Cerebellar nuclear complex (tissue), 1 donor: ENCODE measurements around the gene DLL1.

Source experiments
- DNase-seq, 2 experiments: peaks; one replicate each; lab custom pipeline; 2025; lab: John Stamatoyannopoulos, UW

Gene DLL1

DNA sequence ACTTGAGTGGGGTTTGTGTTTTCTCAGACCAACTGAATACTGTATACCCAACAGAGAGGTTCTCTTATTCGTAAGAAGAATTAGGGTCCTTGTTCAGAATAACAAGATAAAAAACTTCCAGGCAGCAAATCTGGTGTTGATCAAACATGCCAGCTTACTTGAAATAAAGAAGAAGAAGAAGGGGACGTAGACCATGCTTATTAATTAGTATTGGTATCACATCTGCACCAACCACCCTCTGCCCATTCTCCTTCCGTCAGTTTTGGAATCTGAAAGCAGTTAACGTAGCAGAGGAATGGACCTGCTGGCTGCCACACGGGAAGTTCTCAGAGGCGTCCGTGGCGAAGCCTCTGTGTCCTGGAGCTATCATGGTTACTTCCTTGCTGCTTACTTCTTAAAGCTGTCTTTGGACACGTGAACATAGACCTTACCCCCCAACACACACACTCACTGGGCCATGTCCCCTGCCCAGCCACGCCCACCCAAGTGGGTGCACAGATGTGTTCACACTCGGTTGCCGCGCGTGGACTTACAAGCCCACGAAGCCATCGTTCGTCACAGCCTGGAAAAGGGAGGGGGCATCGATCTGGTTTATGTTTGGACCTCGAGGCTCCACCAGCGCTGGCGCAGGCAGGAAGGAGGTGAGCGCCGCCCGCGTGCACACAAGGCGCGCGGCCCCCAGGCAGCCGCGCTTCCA, 4.1 kb upstream of the DLL1 start:
- DNase-seq: no peak

DNA sequence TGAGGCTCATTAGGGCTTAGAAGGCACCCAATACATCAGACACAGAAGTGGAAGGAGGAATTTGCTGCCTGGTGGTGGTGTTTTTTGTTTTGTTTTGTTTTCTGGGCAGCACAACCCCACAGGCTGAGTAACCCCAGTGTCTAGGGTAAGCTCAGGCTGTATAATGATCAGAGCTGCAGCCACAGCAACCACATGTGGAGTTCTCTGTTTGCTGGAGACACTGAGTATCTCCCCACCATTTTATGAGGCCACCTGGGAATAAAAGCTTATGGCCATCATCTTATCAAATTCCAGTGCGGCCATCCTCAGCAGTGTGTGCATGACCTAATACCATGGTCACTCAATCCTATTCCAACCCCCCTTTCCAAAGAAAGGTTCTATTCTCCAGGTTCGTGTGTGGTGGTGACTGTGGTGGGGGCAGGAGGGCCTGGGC, 3.4 kb upstream of the DLL1 start:
- no peak for DNase-seq

DNA sequence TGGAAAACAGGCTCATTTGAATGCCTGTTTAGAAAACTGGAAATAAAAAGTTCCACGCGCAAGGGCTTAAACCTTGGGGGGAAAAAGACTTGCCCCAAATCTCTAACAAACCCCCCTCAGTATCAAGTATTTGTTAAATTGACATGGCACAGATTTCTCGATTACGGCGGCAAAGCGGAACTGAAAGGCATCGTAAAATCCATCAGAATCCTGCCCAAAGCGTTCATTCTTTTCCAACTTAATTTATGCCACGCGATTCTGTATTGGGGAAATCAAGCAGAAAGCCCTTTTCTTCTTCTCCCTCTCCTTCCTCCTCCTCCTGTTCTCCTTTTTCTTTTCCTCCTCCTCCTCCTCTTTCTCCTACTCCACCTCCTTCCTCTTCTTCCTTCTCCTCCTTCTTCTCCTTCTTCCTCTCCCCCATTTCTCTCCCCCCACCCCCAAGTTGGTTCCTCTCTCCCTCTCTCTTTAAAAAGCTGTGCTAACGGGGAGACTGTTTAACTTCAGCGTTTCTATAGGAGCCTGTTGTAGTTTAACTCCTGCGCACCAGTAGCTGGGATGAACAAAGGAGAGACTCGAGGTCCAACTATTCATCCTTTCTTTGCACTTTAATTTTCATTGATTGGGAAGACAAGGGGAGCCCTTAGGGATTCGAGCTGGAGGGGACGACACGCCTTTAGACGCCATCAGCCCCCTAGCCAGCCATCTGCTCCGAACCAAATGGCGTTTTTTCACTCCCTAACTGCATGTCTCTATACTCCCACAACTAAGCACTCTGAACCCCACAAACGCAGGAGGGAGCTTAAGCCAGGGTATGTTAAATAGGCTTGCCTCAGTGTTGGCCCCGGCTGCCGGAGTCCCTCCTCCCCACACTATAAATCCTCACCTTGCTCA, 2.7 kb upstream of the DLL1 start:
- DNase-seq: no peak

DNA sequence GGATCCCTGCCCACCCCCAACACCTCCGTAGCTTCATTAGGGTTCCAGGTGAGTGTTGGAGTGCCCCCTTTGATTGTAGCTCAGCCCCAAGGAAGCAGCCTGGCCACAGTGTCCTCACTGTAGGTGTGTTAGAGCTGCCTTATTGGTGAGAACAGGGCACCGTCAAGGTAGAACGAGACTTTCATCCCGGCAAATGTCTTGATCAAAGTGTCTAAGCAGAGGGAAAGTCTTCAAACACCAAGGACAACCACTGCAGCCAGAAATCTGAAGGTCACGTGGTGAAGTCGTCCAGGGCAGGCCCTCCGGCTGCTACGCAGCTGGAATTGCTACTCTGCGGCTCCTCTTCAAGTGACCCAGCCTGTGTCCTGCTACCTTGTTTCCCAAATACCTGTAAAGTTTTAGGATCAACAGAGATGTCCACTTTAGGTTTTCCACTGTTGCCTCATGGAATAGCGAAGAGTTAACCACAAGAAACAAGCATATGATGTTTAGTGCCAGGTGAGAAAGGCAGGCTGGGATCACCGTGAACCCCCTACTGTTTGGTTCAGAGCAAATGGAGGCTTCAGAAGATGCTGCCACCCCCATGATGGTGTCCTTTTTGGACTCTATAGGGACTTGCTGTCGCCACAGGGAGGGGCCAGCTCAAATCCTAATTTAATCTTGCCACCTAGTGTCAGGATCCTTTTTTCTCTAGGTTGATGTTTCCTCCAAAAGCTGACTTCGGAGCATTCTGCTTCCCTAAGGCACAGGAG, 1.7 kb upstream of the DLL1 start:
- no peak for DNase-seq

DNA sequence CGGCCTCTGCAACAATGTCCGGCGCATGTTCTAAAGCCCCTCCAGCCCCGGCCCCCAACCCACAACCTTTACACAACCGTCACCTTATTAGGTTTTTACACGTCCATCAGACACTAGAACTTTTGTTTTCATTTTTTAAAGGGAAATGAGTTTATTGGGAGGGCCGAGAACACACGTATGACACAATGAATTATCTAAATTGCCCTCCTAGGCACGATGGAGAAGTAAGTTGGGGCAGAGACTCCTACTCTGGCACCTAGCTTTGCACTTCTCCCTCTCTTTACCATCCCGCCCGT, 1.2 kb upstream of the DLL1 start:
- DNase-seq: no peak

DNA sequence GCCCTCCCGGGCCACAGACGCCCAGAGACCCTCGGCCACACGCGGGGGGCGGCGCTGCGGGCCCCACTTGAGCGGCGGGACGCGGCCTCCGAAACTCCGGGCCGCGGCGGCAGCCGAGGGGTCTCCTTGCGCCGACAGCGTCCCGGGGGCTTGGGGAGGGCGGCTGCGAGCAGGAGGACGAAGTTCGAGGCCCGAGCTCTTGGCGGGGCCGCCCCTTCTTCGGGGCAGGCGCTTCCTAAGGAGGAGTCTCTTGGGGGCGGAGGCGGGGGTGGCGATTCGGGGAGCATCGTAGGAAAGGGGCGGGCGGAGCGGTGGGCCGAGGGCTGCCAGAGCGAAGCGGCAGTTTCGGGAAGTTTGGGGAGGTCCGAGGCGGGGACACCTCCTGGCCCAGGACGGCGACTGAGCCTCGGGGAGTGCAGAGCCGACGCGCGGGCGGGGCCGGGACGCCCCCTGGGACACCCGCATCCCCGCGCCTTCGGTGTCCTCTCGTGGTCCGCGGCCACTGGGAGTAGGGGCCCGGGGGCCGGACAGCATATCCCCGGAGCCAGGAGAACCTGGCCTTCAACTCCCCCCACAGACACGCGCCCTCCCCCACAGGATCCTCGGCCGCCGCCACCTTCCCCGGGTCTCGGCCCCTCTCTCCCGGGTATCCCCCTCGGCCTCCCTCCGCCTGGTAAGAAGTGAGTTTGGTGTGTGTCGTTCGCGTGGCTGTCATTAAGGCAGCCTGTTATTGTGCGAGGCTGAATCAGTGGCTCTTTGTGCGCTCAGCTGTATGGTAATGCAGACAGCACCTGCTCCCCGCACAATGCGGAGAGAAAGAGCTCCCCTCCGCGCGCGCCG, 613 bp upstream of the DLL1 start:
- DNase-seq: no peak

DNA sequence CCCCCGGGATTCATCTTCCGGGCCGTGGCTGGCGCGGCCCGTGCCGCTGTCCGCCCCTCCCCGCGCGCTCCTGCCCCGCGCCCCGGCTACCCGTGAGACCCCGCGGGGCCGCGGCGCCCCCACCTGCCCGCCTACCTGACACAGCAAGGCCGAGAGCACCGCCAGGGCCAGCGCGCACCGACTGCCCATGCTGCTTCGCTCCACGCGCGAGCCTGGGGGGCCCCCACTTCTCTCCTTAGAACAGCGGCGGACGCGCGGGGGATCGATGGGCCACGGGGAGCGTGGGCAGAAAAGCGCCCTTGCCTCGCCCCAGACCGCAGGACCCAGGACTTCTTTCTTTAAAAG, 955 bp downstream of the DLL1 start:
- DNase-seq: no peak

DNA sequence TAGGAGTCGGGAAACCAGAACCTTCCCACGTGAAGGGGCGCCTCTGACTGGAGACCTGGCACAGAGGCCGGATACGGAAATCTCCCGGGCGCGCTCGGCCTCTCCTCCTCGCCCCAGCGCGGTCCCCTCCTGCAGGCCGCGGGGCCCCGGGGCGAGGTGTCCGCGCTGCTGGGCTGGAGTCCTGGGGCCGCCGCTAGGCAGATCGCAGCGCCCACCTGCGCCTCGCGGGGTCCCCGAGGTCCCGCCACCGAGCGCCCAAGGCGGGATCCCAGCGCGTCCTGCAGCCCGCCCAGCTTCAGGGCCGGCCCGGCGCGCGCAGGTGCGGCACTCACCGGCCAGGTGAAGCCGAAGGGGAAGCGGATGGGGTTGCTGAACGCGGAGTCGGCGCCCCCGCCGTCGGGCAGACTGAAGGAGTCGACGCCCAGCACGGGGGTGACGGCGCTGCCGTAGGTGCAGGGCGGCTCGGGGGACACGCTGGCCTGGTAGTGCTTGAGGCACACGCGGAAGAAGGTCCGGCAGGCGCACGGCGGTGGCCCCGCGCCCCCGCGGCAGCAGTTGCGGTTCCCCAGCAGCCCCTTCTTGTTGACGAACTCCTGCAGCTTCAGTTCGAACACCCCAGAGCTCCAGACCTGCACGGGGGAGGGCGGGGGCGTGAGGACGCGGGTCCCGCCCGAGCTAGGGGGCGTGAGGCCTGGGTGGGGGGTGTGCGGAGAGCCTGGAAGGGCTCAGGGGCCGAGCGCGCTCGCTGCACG, 1.5 kb downstream of the DLL1 start:
- DNase-seq: no peak

DNA sequence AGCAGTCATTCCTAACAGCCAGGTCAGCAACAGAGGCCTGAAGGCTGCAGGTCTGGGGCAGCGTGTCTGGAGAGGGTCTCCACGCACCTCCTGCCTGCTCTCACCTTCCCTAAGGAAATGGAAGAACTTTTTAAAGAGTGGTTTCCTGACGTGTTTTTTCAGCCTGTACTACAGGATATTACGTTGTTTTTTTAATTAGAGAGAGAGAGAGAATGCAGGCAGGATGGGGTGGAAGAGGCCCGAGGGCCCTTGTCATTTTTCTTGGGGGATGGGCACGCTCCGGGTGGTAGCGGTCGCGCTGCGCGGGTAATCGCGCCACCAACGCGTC, 2.1 kb downstream of the DLL1 start:
- no peak for DNase-seq

DNA sequence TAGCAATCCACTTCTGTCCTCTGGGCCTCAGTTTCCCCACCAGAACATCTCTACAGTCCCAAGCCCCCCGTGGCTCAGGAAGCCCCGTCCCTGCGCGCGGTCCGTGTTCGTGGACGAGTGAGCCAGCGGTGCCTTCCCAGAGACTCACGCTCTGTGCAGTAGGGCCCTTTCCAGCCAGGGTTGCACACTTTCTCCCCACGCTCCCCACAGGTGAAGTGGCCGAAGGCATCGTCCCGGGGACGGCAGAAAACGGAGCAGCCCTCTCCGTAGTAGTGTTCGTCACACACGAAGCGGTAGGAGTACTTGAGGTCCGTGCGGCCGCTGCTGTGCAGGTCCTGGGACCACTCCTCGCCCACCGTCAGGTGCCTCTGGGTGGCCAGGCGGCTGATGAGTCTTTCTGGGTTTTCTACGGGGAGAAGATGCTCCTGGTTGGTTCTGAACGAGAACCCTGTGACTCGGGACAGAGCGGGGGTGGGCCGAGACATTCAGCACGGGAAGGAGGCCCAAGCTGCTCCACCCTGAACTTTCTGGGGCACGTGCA, 2.7 kb downstream of the DLL1 start:
- DNase-seq: no peak

DNA sequence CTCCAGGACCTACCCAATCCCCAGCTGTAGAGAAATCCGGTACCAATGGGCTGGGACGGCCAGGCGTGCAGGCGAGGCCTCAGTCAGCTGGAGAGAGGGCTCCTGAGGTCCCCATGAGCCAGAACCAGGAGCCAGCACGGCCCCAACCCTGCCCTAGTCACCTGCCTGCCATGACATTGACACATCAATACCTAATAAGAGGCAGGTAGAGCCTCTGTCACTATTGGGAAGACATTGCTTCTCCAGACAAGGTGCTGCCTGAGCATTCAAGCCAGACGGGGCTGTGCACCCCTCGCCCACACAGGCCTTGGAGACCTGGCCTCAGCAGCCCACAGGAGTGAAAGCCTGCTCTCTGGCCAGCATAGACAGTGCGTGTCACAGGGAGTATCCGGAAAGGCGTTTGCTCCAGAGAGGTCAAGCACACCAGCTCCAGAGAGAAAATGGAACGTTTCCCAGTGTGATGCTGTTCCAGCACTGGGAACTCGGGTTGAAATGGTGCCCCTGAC, 3.5 kb downstream of the DLL1 start:
- DNase-seq: no peak

DNA sequence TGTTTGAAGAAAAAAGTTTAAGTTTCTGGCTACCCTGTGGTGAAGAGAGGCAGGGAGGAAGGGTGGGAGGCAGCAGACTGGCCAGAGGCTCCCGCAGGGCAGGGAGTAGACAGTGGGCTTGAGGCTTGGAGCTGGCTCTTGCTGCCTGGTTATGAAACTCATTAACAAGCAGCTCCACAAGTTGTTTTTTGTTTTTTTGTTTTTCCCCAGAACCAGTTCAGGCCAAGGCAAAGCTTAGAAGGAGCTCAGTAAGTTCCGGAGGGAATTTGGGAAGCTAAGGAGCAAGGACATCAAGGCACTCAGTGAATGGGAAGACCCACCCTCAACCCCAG, 4.0 kb downstream of the DLL1 start:
- no peak for DNase-seq

DNA sequence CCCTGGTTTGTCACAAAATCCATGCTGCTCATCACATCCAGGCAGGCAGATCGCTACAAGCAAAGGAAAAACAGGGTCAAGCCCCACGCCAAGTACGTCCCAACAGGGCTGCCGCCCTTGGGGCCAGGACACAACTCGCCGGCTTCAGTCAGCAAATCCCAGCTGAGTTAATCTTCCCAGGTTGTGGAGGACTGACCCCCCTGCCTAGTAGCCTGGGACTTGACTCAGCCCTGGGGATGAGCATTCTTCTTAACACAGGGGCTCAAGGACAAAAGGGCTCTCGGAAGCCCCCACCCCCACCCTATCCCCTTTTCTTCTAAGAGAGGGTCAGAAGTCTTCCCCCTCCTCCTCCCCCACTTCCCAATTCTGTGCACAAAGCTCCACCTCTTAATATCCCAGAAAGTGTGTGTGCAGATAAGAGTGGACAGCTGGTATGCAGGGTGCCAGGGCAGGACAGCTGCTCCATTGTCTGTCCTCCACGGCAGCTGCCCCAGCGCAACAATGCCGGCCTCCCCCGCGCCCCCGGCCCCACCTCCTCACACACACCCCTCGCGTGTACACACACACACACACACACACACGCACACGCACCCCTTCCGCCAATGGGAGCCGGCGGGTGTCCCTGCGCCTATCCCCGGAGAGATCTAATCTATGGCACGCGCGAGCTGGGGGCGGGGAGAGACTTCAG, 4.5 kb downstream of the DLL1 start:
- no peak for DNase-seq

DNA sequence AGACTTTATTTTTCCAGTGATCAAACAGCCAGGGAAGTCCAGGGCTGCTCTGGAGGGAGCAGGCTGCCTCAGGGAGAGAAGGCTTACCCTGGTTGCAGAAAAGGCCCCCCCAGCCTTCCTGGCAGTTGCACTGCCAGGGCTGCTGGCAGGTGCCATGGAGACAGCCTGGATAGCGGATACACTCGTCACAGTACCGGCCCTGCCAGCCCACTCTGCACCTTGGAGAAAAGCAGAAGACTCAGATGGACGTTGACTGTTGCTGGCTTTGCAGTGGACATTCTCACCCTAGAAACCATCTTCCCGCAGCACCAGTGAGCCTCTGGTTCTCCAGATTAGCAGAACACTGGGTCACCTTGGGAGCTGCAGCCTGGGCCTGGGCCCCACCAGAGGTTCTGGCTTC, 5.4 kb downstream of the DLL1 start:
- DNase-seq: no peak

DNA sequence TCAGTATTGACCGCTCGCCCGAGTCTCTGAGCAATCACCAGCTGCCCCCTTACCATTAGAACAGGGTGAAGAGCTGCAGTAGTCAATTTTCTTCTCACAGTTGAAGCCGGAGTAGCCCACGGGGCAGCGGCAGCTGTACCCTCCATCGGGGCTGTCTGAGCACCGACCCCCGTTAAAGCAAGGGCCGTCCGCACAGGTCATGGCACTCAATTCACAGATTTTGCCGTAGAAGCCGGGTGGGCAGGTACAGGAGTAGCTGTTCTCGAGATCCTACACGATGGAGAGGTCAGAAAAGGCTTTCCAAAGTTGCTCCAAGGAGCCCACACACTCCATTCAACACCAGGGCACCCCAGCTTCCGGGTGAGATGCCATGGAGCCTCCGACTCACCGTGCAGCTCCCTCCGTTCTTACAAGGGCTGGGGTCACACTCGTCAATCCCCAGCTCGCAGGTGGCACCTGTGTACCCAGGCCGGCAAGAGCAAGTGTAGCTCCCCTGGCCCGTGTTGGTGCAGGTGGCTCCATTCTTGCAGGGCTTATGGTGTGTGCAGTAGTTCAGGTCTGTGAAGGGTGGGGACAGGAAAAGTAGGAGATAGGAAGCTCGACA, 5.9 kb downstream of the DLL1 start:
- DNase-seq: no peak

DNA sequence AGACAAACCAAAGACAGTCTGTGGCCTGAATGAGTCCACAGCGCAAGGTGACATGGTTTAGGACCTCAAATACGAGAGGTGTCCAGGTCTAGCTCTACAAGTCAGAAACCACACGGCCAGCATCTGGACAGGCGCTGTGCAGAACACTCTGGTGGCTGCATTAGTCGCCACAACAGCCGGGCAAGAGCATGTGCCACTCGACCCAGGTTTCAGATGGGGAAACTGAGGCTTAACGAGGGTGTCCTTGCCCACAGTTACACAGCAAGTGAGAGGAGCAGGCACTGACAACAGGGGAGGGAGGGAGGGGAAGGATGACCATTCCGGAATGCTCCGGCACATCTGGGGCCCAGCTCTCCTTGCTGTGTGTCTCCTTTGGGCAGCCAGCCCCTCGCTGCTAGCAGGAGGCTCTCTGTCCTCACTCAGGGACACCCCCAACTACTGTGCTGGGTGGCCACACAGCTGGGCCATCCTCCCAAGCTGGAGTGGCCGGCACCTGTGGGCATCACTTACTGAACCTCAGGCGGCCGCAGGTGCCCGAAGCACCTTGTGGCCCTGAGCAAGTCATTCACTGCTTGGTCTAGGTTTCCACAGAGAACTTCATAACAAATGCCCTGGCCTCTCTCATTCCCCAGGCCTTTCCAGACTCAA, 6.6 kb downstream of the DLL1 start:
- DNase-seq: no peak

DNA sequence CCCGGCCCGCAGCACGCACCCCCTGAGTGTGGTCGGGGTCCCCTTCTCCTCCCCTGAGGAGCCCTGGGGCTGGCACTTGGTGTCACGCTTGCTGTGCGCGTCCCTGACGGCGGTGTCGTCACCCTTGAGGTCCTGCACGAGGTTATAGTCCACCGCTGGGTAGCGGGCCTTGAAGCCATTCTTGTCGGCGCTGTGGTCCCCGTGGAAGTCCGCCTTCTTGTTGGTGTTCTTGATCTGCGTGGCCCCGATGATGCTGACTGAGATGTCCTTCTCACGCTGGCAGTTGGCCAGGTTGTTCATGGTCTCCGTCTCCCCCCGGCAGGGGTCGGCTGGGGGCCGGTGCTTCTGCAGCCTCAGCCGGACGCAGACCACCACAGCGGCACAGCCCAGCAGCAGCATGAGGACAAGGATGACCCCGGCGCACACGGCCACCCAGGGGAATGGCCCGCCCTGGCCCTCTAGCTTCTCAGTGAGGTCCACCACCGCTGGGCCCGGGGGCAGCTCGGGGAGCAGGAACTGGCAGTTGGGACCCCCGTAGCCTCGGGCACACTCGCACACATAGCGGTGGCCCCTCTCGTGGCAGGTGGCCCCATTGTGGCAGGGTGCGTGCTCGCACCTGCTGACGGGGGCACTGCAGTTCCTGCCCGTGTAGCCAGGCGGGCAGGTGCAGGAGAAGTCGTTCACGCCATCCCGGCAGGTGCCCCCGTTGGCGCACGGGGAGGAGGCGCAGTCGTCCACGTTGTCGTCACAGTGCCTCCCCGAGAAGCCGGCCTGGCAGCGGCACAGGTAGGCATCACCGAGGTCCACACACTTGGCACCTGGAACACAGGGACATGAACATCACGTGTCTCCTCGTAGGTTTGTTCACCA, 7.4 kb downstream of the DLL1 start:
- DNase-seq: no peak

DNA sequence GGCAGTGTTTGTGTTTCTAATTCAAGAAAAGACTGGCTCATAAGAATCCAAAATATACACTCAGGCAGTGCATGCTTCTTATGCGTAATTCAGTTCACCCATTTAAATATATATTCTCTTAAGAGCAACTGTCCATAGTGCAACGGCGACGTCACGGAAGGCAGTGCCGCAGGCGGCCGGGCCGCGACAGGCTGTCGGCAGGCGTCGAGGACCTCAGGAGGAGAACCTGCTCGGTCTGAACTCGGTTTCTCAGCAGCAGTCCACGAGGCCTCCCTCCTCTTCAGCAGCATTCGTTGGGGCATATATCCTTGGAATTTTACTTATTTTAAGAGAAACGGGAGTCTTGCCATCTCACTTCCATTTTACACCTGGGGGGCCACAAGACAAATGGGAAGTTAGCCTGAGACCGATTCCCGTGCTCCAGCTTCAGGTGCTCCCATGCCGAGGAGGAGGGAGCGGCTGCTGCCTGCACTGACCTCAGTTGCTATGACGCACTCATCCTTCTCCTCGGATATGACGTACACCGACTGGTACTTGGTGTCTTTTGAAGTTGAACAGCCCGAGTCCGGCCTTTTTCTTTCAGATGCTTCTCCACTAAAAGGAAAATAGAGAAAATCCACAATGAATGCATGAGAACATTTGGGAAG, 8.2 kb downstream of the DLL1 start:
- no peak for DNase-seq
